Natural killer cell (primary cell): ENCODE data around the gene PDE9A. TPM values are rescaled to one million over a fixed set of nuclear protein-coding genes. Genes with fewer than 3 reads are reported as not detected.

Experiments
- ATAC-seq, 3 donors: fragments of 150-1000 bp in 2 of 3; fragments of 200-7000 bp in 1 of 3; cut with Tn5 transposase; 1 replicate in 1 of 3; 2 replicates in 2 of 3; pipeline ENCODE4 v1.10.0; 2021; ENCODE audit warnings: mild to moderate bottlenecking in 2 of 3, moderate library complexity in 2 of 3
- DNase-seq, 2 donors: peaks; one replicate each; pipeline versions ENCODE4 v3.0.0 to v3.0.0-alpha.2; 2013 to 2021; ENCODE audit warnings: mixed read lengths in 1 of 2
- H3K27ac ChIP-seq: one replicate; pipeline ENCODE4 v1.5.1; 2013; ENCODE audit warnings: mild to moderate bottlenecking, low read length
- H3K27me3 ChIP-seq: one replicate; pipeline ENCODE4 v1.6.1; 2013; ENCODE audit warnings: low read length; ENCODE audit not compliant: control insufficient read depth, insufficient read depth
- H3K36me3 ChIP-seq: one replicate; pipeline ENCODE4 v1.6.1; 2013; ENCODE audit warnings: low read length; ENCODE audit not compliant: control insufficient read depth, insufficient read depth
- H3K4me1 ChIP-seq: one replicate; pipeline ENCODE4 v1.6.1; 2013; ENCODE audit warnings: low read length; ENCODE audit not compliant: control insufficient read depth, insufficient read depth
- H3K4me3 ChIP-seq: one replicate; pipeline ENCODE4 v1.5.1; 2013; ENCODE audit warnings: low read length
- H3K9me3 ChIP-seq: one replicate; pipeline ENCODE4 v1.6.1; 2013; ENCODE audit warnings: low read length; ENCODE audit not compliant: control insufficient read depth, insufficient read depth
- H3K27ac Mint-ChIP-seq, 2 donors: one replicate each; pipeline ENCODE4 v1.8.0; 2022; ENCODE audit warnings: mild to moderate bottlenecking in 2 of 2, mixed read lengths in 2 of 2, moderate library complexity in 1 of 2
- H3K27me3 Mint-ChIP-seq, 2 donors: one replicate each; pipeline ENCODE4 v1.8.0; 2022; ENCODE audit warnings: low read depth in 2 of 2, mixed read lengths in 2 of 2
- H3K36me3 Mint-ChIP-seq: one replicate; pipeline ENCODE4 v1.8.0; 2022; ENCODE audit warnings: mixed read lengths
- H3K4me1 Mint-ChIP-seq, 2 donors: one replicate each; pipeline ENCODE4 v1.8.0; 2022; ENCODE audit warnings: mixed read lengths in 2 of 2
- H3K4me3 Mint-ChIP-seq: one replicate; pipeline ENCODE4 v1.8.0; 2022; ENCODE audit warnings: mild to moderate bottlenecking, moderate library complexity, mixed read lengths
- H3K9me3 Mint-ChIP-seq, 2 donors: one replicate each; pipeline ENCODE4 v1.8.0; 2022; ENCODE audit warnings: mixed read lengths in 2 of 2
- CTCF ChIP-seq: fragments of 200-600 bp; IDR thresholded peaks from one replicate; pipeline ENCODE4 v1.8.0; 2022; ENCODE audit warnings: antibody characterized with exemption
- WGBS: methylation state at CpG from one replicate; pipeline ENCODE4 v1.1.7; 2013; ENCODE audit warnings: missing lambda C conversion rate; ENCODE audit not compliant: insufficient coverage; 5-methylcytosine and 5-hydroxymethylcytosine counted together
- intact Hi-C: fragments of 100-400 bp; cut with micrococcal nuclease; formaldehyde crosslinking; loops from one replicate; pipeline ENCODE4 v1.14.2; 2022
- total RNA-seq, 4 donors: library from RNA; stranded (reverse); fragments of 120-200 nt in 1 of 4; gene quantifications; one replicate each; pipeline versions ENCODE4 v1.2.3 to v1.2.4, GENCODE V29; 2013 to 2022

PDE9A gene
- total RNA-seq, 3 donors from 2014 or later (not counting 1 experiment from before 2014, with no cell fraction given), result 1.0 to 4.1 (median 1.2) TPM

- DNase-seq (no peak), ATAC-seq (no peak)
- Mint-ChIP-seq H3K36me3 (no peaks in the 10 kb centered on the region), H3K27me3 (peaks cover 0 to 3% of the 10 kb centered on the region in 2 donors), H3K4me3 (no peak overlapping the region), H3K4me1 (peaks cover 0 to 5% of the 10 kb centered on the region in 2 donors), H3K27ac (no peak overlapping the region), H3K9me3 (no peaks in the 10 kb centered on the region)
- Histone ChIP-seq H3K4me3 (no peak overlapping the region), H3K9me3 (no peaks in the 10 kb centered on the region), H3K27me3 (no peaks in the 10 kb centered on the region), H3K4me1 (no peaks in the 10 kb centered on the region), H3K27ac (no peak overlapping the region), H3K36me3 (no peaks in the 10 kb centered on the region)
- intact Hi-C loops, result no loop called here
- 80% methylated on average over 24 of the region's 24 CpGs for WGBS
- no peak for TF ChIP-seq CTCF
Measured at GRCh38 chr21:42756580-42757250, 103.3 kb downstream of the PDE9A start.

- no peak overlapping the region for H3K4me3 Mint-ChIP-seq
- no peaks in the 10 kb centered on the region for H3K36me3 Mint-ChIP-seq
- Histone ChIP-seq H3K4me3 (no peak overlapping the region), H3K36me3 (no peaks in the 10 kb centered on the region), H3K27me3 (no peaks in the 10 kb centered on the region), H3K4me1 (no peaks in the 10 kb centered on the region), H3K27ac (no peak overlapping the region), H3K9me3 (no peaks in the 10 kb centered on the region)
- no peaks in the 10 kb centered on the region for H3K9me3 Mint-ChIP-seq
- ATAC-seq (no peak), DNase-seq (no peak)
- H3K27me3 Mint-ChIP-seq, result peaks cover 0 to 3% of the 10 kb centered on the region in 2 donors
- no peak for TF ChIP-seq CTCF
- WGBS, result 94% methylated on average over 10 of the region's 10 CpGs
- intact Hi-C loops, result no loop called here
- peaks cover 0 to 5% of the 10 kb centered on the region in 2 donors for H3K4me1 Mint-ChIP-seq
- H3K27ac Mint-ChIP-seq, result no peak overlapping the region
Measured at GRCh38 chr21:42757422-42757821, 104.0 kb downstream of the PDE9A start.

- H3K4me3 Mint-ChIP-seq, result no peak overlapping the region
Measured at GRCh38 chr21:42757826-42758655, 104.6 kb downstream of the PDE9A start.

More at GRCh38 chr21:42757826-42758655, 104.6 kb downstream of the PDE9A start:
- no peak overlapping the region for H3K27ac Mint-ChIP-seq
- no peak for ATAC-seq
- peaks cover 0 to 5% of the 10 kb centered on the region in 2 donors for H3K4me1 Mint-ChIP-seq
- 95% methylated on average over 17 of the region's 17 CpGs for WGBS
- H3K27ac ChIP-seq, result no peak overlapping the region
- no peaks in the 10 kb centered on the region for H3K9me3 Mint-ChIP-seq
- no peaks in the 10 kb centered on the region for H3K9me3 ChIP-seq
- no peaks in the 10 kb centered on the region for H3K36me3 Mint-ChIP-seq
- DNase-seq, result no peak
- H3K27me3 Mint-ChIP-seq, result peaks cover 0 to 3% of the 10 kb centered on the region in 2 donors
- intact Hi-C loops, result no loop called here
- no peaks in the 10 kb centered on the region for H3K27me3 ChIP-seq
- H3K36me3 ChIP-seq, result no peaks in the 10 kb centered on the region
- TF ChIP-seq CTCF, result no peak
- H3K4me1 ChIP-seq, result no peaks in the 10 kb centered on the region
- no peak overlapping the region for H3K4me3 ChIP-seq
